HG03039 (cell line): ENCODE measurements around the gene SLC30A7.

ENCODE experiments used
- ATAC-seq: cut with Tn5 transposase; IDR thresholded peaks from one replicate; pipeline ENCODE4 v1.9.1; 2021; ENCODE audit warnings: mild to moderate bottlenecking, moderate library complexity; ENCODE audit not compliant: unreplicated experiment

The SLC30A7 gene

DNA sequence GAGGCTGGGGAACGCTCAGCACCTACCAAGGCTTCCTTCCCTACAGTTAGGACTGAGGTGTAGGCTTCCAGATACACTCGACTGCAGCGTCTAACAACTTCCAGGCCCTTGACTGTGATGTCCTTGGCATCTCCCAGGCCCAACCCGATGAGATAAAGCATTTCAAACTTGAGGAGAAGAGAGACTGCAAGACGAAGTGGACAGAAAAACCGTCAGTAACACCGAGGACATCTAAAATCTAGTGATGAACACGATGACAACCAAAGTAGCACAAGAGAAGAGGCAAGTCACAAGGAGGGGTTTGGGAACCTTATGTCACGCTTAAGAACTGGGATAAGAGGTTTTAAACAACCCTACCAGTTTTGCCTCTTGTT is 129.4 kb downstream of the SLC30A7 start:
- peak; percentile 22 for ATAC-seq

DNA sequence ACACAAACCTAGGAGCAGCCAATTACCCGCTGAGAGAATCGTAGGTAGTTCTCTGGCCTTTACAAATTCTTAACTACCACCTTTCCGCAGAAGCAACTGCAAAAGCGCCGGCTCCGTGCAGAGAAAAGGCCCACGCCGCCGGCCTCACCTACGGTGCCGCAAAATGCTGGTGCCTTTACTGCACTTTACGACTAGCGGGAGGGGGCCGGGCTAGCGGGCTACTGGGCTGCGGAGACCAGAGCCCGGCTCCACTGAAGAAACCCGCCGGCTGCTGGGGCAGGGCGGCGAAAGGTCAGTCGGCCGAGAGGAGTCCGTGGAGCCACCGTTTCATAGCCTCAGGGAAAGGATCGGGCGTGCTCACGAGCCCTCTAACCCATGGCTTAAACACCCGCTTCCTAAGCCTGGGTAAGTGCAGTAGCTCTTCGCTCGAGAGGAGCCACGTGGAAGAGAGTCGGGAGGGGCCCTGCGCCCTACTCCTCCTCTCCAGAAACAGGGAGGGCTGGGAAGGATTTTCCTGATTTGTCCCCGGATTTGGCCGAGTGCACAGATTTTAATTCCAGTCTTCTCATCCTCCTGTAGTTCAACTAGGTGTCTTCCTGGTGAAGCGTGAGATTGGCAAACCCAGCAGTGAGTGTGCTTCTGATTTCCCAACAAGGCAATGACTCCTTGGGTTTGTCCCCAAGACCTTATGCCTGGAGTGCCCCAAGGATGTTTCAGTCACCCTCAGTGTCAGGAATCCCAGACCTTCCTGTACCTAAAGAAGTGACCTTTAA is 130.0 kb downstream of the SLC30A7 start, which contains the start of gene DPH5:
DPH5 (minus strand) TSS at position 128 of the 773 bp plus-strand sequence. CDS start 341 bp downstream, outside the sequence.
- peak; percentile 70 for ATAC-seq

- ATAC-seq: no peak
Measured at GRCh38 chr1:101026430-101026788, 130.5 kb downstream of the SLC30A7 start.

DNA sequence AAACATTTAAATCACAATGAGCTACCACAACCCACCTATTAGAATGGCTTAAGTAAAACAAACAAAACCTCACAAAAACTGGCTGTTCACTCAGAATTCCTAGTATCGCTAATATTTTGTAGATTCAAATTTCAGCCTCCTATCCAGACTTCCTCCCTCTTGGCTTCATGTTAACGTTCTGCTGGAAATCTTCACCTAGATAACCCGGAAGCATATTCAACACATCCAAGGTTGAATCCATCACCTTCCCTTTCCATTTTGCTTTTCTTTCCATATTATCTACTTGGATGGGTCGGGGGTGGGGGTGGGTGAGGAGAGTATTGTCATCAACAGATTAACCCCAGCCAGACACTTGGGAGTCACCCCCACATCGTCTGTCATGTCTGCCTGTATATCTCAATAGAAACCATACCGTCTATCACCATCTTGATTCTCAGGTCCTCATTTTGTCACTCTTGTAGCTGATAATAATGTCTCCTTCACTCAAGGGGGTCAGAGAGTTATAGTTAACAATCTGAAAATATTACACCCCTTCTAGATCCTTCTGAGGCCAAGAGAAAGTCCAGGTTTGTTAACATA is 131.4 kb downstream of the SLC30A7 start:
- ATAC-seq: no peak

GRCh38 chr1:101028466-101028865 is 132.6 kb downstream of the SLC30A7 start:
- no peak for ATAC-seq

GRCh38 chr1:101029184-101029583 is 133.3 kb downstream of the SLC30A7 start:
- ATAC-seq: no peak

DNA sequence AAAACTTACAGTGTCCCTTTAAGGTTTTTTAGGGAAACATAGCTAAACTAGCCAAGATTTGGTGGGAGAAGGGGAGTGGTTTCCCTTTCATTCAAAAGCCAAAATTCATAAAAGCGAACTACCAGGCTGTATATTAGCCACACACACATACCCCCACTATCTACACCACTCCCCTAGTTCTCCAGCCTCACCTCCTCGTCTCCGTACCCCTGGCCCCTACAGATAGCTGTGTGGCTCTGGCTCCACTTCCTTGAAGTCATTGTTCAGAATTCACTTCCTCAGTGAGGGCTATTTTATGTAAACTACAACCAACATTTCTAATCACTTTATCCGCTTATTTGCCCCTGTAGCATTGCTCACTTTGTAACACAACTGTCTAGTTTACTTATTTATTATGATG is 135.0 kb downstream of the SLC30A7 start:
- no peak for ATAC-seq
